HepG2 (cell line): ENCODE data around the gene ELOVL7. TPM values are rescaled to one million over a fixed set of nuclear protein-coding genes. Genes with fewer than 3 reads are reported as not detected.

Source experiments
- ATAC-seq: fragments of 200-7000 bp; cut with Tn5 transposase; 3 replicates; pipeline ENCODE4 v1.9.1; 2020; ENCODE audit warnings: mild to moderate bottlenecking, moderate library complexity
- BruUV-seq: library from RNA; stranded (reverse); fragments of 400-500 nt; replicated peaks from 2 replicates; lab custom pipeline; 2021; lab: Mats Ljungman, UMichigan
- CTCF ChIA-PET: fragments of 300-600 bp; formaldehyde crosslinking; extraction: SDS; loops from one replicate; lab custom pipeline; 2021; ENCODE audit warnings: low total read pairs, inconsistent platforms, low intra/inter-chr PET ratio; lab: Yijun Ruan, JAX
- POLR2A ChIA-PET: fragments of 350-600 bp; sonication (Branson Sonifier 250); formaldehyde crosslinking; loops from one replicate; lab custom pipeline; 2020; ENCODE audit warnings: antibody characterized with exemption, inconsistent platforms; lab: Yijun Ruan, JAX
- DNase-seq: peaks from one replicate; pipeline ENCODE4 v3.0.0-alpha.2; 2015; ENCODE audit warnings: low spot score
- FAIRE-seq: peaks from 3 replicates; lab custom pipeline; 2011; peaks lifted over from hg19 to GRCh38; lab: Jason Lieb, UNC
- H2AFZ ChIP-seq: one replicate; pipeline ENCODE4 v1.6.1; 2011; ENCODE audit warnings: low read length, inconsistent platforms
- H3K27ac ChIP-seq: fragments of 300-600 bp; 3 replicates; pipeline ENCODE4 v1.8.0; 2011; ENCODE audit warnings: mixed run types, mild to moderate bottlenecking, mixed read lengths, low read length, inconsistent platforms; ENCODE audit not compliant: insufficient read depth; ENCODE audit errors: extremely low read length
- H3K27me3 ChIP-seq, 2 experiments: fragments of 200-600 bp in 1 of 2; 2 replicates in 1 of 2; 3 replicates in 1 of 2; pipeline versions ENCODE4 v1.6.0 to v1.8.0; 2011; ENCODE audit warnings: low read length in 2 of 2, mild to moderate bottlenecking in 2 of 2, moderate library complexity in 2 of 2, inconsistent platforms in 1 of 2; ENCODE audit not compliant: insufficient read depth in 2 of 2, control insufficient read depth in 1 of 2
- H3K36me3 ChIP-seq, 2 experiments: fragments of 200-600 bp in 1 of 2; replicated peaks in 1 of 2; 2 replicates in 1 of 2; 3 replicates in 1 of 2; pipeline versions ENCODE4 v1.5.1 to v1.8.0; 2011; ENCODE audit warnings: low read length in 2 of 2, inconsistent platforms in 1 of 2; ENCODE audit not compliant: insufficient read depth in 2 of 2, control insufficient read depth in 1 of 2
- H3K4me1 ChIP-seq: 2 replicates; pipeline ENCODE4 v1.5.1; 2012; ENCODE audit warnings: low read length, inconsistent platforms; ENCODE audit not compliant: insufficient read depth
- H3K4me2 ChIP-seq: 2 replicates; pipeline ENCODE4 v1.6.0; 2011; ENCODE audit warnings: low read depth, low read length, inconsistent platforms
- H3K4me3 ChIP-seq, 3 experiments: fragments of 200-600 bp in 1 of 3; sonication (generic), shearing (Covaris generic) in 1 of 3; replicated peaks in 1 of 3; 2 replicates each; pipeline ENCODE4 v1.5.1; 2011 to 2016; ENCODE audit warnings: low read length in 3 of 3, inconsistent platforms in 2 of 3, low read depth in 2 of 3, mild to moderate bottlenecking in 2 of 3, control low read depth in 1 of 3, mixed read lengths in 1 of 3; ENCODE audit not compliant: insufficient read depth in 1 of 3
- H3K79me2 ChIP-seq: one replicate; pipeline ENCODE4 v1.6.1; 2011; ENCODE audit warnings: low read length, inconsistent platforms; ENCODE audit not compliant: insufficient read depth
- H3K9ac ChIP-seq: 2 replicates; pipeline ENCODE4 v1.6.0; 2011; ENCODE audit warnings: mild to moderate bottlenecking, low read depth, low read length, inconsistent platforms; ENCODE audit not compliant: insufficient read depth
- H3K9me3 ChIP-seq: 2 replicates; pipeline ENCODE4 v1.5.1; 2012; ENCODE audit warnings: mild to moderate bottlenecking, low read length
- H4K20me1 ChIP-seq: 2 replicates; pipeline ENCODE4 v1.6.0; 2011; ENCODE audit warnings: inconsistent platforms, mild to moderate bottlenecking, low read length, moderate library complexity; ENCODE audit not compliant: insufficient read depth
- ATF5 ChIP-seq: sonication (generic); formaldehyde crosslinking; IDR thresholded peaks from 2 replicates; pipeline ENCODE4 v1.4.0; 2020; ENCODE audit warnings: mild to moderate bottlenecking, low read depth, missing genetic modification reagents
- ATF6 ChIP-seq: sonication (generic); formaldehyde crosslinking; conservative IDR thresholded peaks from 2 replicates; pipeline ENCODE4 v1.4.0; 2020; ENCODE audit warnings: missing genetic modification reagents
- KLF12 ChIP-seq: sonication (generic); formaldehyde crosslinking; IDR thresholded peaks from 2 replicates; pipeline ENCODE4 v1.4.0; 2020; ENCODE audit warnings: missing genetic modification reagents, borderline replicate concordance
- ZNF883 ChIP-seq: sonication (generic); formaldehyde crosslinking; IDR thresholded peaks from 2 replicates; pipeline ENCODE4 v1.5.1; 2020; ENCODE audit warnings: mild to moderate bottlenecking, missing genetic modification reagents; ENCODE audit errors: not compliant biosample characterization
- WGBS: methylation state at CpG from one replicate; pipeline ENCODE4 v1.1.6; 2017; ENCODE audit warnings: low lambda C conversion rate; 5-methylcytosine and 5-hydroxymethylcytosine counted together
- in situ Hi-C: cut with HindIII; loops from 2 replicates; pipeline ENCODE4 v1.10.0; 2017; ENCODE audit warnings: low pct_unique_long_range_greater_than_20kb; ENCODE audit not compliant: extremely low pct_ligation_motif_present
- intact Hi-C: fragments of 100-400 bp; cut with micrococcal nuclease; formaldehyde crosslinking; loops from one replicate; pipeline ENCODE4 v1.10.0; 2022; ENCODE audit not compliant: unreplicated experiment
- polyA plus RNA-seq, 8 experiments: library from polyadenylated mRNA; depleted of rRNA in 3 of 8; stranded (reverse) in 7 of 8; unstranded in 1 of 8; fragments of >200 nt; fragmentation: Illumina TruSeq in 4 of 8; extraction: Trizol in 4 of 8; gene quantifications; 2 replicates each; pipeline versions ENCODE4 v1.2.1 to v1.2.3, GENCODE V29; 2011 to 2016; ENCODE audit warnings: low read depth in 4 of 8, missing spikeins in 1 of 8, mixed read lengths in 1 of 8; ENCODE audit not compliant: insufficient read depth in 1 of 8
- total RNA-seq, 5 experiments: library from RNA; depleted of rRNA; stranded (reverse); fragments of >200 nt; fragmentation: Illumina TruSeq; extraction: Trizol; gene quantifications; 2 replicates each; pipeline ENCODE4 v1.2.3, GENCODE V29; 2016; ENCODE audit warnings: low read depth in 1 of 5
- TF ChIP-seq, protein P1 (sequence below): sonication (generic); formaldehyde crosslinking; IDR thresholded peaks from 2 replicates; pipeline ENCODE4 v1.4.0; 2020; ENCODE audit warnings: mild to moderate bottlenecking, missing genetic modification reagents

ELOVL7 gene
- total and polyA plus RNA-seq, 2 of the 13 experiments (the other 11 are each of a cell fraction or from before 2014, with no cell fraction given), result 4.5 to 7.3 TPM

- BruUV-seq, result no TSS peak
- intact Hi-C loops, result no loop called here
- Histone ChIP-seq H2AFZ (no peak overlapping the region), H3K4me2 (no peak overlapping the region), H3K4me3 (no peak overlapping the region), H3K9me3 (no peaks in the 10 kb centered on the region), H3K4me1 (no peaks in the 10 kb centered on the region), H4K20me1 (no peaks in the 10 kb centered on the region), H3K27me3 (no peaks in the 10 kb centered on the region), H3K9ac (no peak overlapping the region), H3K27ac (no peak overlapping the region), H3K36me3 (no peaks in the 10 kb centered on the region), H3K79me2 (no peaks in the 10 kb centered on the region)
- ChIA-PET POLR2A (no interaction called here), CTCF (no interaction called here)
- no peak for DNase-seq
- WGBS, result 69% methylated on average over 6 of the region's 6 CpGs
- ATAC-seq, result no peak
- TF ChIP-seq ATF6 (CRISPR knock-in tag) (no peak), ZNF883 (CRISPR knock-in tag) (no peak), KLF12 (no peak)
- in situ Hi-C loops, result no loop called here
- no peak for FAIRE-seq
Measured at GRCh38 chr5:60765019-60765709, 78.9 kb downstream of the ELOVL7 start.

DNA sequence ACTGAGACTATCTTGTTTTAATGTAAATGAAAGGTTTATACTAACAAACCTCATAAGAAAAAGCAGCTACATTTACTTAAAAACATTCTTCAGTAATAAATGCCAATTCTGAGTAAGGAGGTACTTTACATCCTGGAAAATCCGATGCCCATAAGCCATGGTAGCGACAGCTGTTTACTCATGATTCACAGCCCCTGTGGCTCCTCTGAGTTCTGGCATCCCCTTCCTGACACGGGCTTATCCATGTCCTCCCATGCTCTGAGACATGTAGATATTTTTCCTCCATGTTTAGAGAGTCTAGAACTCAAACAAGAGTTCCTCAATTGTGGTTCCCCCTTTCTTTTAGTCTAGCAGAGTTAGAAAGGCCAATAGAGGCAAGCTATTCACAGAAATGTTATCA lies 81.0 kb downstream of the ELOVL7 start:
- DNase-seq, result no peak
- TF ChIP-seq, protein P1, sequence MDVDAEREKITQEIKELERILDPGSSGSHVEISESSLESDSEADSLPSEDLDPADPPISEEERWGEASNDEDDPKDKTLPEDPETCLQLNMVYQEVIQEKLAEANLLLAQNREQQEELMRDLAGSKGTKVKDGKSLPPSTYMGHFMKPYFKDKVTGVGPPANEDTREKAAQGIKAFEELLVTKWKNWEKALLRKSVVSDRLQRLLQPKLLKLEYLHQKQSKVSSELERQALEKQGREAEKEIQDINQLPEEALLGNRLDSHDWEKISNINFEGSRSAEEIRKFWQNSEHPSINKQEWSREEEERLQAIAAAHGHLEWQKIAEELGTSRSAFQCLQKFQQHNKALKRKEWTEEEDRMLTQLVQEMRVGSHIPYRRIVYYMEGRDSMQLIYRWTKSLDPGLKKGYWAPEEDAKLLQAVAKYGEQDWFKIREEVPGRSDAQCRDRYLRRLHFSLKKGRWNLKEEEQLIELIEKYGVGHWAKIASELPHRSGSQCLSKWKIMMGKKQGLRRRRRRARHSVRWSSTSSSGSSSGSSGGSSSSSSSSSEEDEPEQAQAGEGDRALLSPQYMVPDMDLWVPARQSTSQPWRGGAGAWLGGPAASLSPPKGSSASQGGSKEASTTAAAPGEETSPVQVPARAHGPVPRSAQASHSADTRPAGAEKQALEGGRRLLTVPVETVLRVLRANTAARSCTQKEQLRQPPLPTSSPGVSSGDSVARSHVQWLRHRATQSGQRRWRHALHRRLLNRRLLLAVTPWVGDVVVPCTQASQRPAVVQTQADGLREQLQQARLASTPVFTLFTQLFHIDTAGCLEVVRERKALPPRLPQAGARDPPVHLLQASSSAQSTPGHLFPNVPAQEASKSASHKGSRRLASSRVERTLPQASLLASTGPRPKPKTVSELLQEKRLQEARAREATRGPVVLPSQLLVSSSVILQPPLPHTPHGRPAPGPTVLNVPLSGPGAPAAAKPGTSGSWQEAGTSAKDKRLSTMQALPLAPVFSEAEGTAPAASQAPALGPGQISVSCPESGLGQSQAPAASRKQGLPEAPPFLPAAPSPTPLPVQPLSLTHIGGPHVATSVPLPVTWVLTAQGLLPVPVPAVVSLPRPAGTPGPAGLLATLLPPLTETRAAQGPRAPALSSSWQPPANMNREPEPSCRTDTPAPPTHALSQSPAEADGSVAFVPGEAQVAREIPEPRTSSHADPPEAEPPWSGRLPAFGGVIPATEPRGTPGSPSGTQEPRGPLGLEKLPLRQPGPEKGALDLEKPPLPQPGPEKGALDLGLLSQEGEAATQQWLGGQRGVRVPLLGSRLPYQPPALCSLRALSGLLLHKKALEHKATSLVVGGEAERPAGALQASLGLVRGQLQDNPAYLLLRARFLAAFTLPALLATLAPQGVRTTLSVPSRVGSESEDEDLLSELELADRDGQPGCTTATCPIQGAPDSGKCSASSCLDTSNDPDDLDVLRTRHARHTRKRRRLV, result no peak
- TF ChIP-seq ATF5 (CRISPR knock-in tag), result no peak

More for the DNA sequence above, 81.0 kb downstream of the ELOVL7 start:
- no peaks in the 10 kb centered on the region for H3K36me3 ChIP-seq
- ATAC-seq, result no peak
- no TSS peak for BruUV-seq
- H3K4me1 ChIP-seq, result no peaks in the 10 kb centered on the region
- H4K20me1 ChIP-seq, result no peaks in the 10 kb centered on the region
- intact Hi-C loops (no loop called here), in situ Hi-C loops (no loop called here)
- no peak for FAIRE-seq
- no peaks in the 10 kb centered on the region for H3K9me3 ChIP-seq
- no peak overlapping the region for H3K9ac ChIP-seq
- no peaks in the 10 kb centered on the region for H3K79me2 ChIP-seq
- no peak overlapping the region for H2AFZ ChIP-seq
- whole genome bisulfite sequencing, result 68% methylated on average over 3 of the region's 3 CpGs
- H3K27ac ChIP-seq, result no peak overlapping the region
- CTCF ChIA-PET, result no interaction called here
- POLR2A ChIA-PET, result no interaction called here
- H3K4me3 ChIP-seq, result no peak overlapping the region
- H3K27me3 ChIP-seq, result no peaks in the 10 kb centered on the region
- no peak overlapping the region for H3K4me2 ChIP-seq
